ENCODE measurements around the gene SRD5A1.

- TF ChIP-seq CTCF (IDR thresholded peaks at IDR 0.05) = no peak
- TF ChIP-seq POLR2A (IDR thresholded peaks at IDR 0.05) = no peak
- no peak for TF ChIP-seq POLR2AphosphoS5 (IDR thresholded peaks at IDR 0.05)
Observed at GRCh38 chr5:6673963-6674362, 40.7 kb downstream of the SRD5A1 start.
